ENCODE results near the gene GPS1.

Gene GPS1

DNA sequence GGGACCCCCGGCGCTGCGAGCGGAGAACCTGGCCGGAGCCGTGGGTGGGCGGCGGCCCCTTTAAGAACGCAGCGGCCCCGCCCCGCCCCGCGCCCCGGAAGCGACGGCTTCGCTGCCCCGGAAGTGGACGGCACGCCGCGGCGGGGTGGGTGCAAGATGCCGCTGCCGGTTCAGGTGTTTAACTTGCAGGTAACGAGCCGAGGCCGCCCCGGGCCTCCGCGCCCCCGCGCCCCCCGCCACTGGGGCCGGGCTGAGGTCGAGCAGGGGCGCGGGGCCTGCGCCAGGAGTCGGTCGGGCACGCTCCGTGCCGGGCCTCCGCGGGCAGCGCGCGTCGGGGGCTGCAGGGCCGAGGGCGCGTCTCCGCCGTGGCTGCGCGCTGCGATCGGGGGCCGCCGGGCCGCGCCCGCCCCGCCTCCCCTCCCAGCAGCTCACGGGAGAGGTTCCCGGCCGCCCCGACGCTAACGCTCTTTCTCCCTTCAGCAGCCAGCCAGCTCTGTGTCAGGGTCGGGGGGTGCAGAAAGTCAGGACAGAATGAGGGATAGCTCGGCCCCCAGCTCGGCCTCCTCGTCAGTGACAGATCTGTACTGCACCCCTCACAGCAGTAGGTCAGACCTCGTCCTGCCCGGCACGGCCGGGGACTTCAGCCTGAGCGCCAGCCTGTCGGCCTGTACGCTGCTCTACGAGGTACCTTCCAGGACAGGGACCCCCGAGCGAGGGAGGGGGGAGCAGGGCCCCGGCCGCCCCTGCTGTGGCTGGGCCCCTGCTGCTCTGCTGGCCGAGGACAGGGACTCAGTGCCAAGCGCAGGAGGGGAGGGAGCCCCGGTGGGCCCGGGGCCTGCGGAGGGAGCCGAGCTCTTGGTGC, at the start of gene GPS1, which contains the start of gene RFNG:
GPS1 (plus strand) TSS at position 123 of the 862 bp plus-strand sequence; CDS start at position 157, 34 bp downstream.
RFNG (minus strand) TSS at position 36 of the 862 bp plus-strand sequence. CDS start 45 bp downstream, outside the sequence.
- TF ChIP-seq OSR1 (CRISPR knock-in tag; IDR thresholded peaks at IDR 0.05) (no peak), ZFP3 (CRISPR knock-in tag; IDR thresholded peaks at IDR 0.05) (no peak), SNAI2 (CRISPR knock-in tag; IDR thresholded peaks at IDR 0.05) (no peak)
- TF ChIP-seq, protein P1, sequence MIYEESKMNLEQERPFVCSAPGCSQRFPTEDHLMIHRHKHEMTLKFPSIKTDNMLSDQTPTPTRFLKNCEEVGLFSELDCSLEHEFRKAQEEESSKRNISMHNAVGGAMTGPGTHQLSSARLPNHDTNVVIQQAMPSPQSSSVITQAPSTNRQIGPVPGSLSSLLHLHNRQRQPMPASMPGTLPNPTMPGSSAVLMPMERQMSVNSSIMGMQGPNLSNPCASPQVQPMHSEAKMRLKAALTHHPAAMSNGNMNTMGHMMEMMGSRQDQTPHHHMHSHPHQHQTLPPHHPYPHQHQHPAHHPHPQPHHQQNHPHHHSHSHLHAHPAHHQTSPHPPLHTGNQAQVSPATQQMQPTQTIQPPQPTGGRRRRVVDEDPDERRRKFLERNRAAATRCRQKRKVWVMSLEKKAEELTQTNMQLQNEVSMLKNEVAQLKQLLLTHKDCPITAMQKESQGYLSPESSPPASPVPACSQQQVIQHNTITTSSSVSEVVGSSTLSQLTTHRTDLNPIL (CRISPR knock-in tag; IDR thresholded peaks at IDR 0.05; ENCODE audit: low read depth), result no peak
- ATAC-seq, result peak; percentile 65

DNA sequence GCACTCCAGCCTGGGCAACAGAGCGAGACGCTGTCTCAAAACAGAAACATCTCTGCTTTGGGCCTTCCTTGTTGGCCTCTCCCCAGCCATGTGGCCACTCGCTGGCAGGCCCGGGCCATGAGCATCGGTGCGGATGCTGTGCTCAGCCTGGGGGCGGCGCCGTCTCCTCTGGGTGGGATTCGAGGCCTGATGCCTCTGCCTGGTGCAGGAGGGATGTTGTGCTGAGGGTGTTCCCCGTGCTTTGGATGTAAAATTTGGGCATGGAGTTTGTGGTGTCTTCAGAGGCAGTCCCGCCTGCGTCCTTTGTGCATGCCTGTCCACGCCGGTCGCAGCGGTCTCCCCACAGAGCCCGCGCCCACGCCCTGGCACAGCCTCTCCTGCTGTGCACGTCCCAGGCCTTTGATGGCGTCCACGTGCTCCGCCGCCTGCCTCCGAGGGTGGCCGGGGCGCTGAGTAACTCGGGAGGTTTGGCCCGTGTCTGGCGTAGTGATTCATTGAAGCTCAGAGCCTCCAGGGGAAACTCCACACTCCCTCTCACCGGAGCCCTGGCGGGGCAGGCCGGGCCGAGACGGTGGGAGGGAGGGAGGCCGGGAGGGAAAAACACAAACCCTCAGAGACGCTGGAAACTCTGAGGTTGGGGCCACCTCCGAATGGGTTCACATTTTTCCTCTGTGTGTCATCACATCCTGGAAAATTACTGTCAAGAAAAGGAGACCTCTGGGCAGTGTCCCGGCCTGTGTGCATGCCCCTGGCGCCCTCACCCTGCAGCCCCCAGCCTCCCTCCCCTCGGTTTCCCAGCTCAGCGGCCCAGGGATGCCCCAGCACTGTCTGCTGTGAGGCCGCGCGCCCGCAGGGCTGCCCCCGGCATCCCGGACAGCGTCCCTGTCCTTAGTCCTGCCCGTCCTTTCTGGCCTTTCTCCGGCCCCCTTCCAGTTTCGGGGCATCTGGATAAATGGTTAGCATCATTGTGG, 48.0 kb upstream of the GPS1 start:
- peak; percentile 87 for ATAC-seq
- TF ChIP-seq ZNF8 (CRISPR knock-in tag; IDR thresholded peaks at IDR 0.05) (no peak), ZFP3 (CRISPR knock-in tag; IDR thresholded peaks at IDR 0.05) (peak; percentile 8; the same call in 1 of the 2 replicates), ISL1 (CRISPR knock-in tag; IDR thresholded peaks at IDR 0.05) (no peak; the same call in 1 of the 2 replicates), BACH2 (CRISPR knock-in tag; IDR thresholded peaks at IDR 0.05; ENCODE audit: borderline replicate concordance) (no peak), GLIS3 (CRISPR knock-in tag; IDR thresholded peaks at IDR 0.05) (no peak), TCF4 (CRISPR knock-in tag; IDR thresholded peaks at IDR 0.05; ENCODE audit: borderline replicate concordance) (no peak), PPARA (CRISPR knock-in tag; IDR thresholded peaks at IDR 0.05; ENCODE audit: borderline replicate concordance) (no peak), CSDC2 (CRISPR knock-in tag; IDR thresholded peaks at IDR 0.05) (peak; percentile 79), ZNF565 (CRISPR knock-in tag; conservative IDR thresholded peaks at IDR 0.05; ENCODE audit: low read depth) (no peak), SNAI2 (CRISPR knock-in tag; IDR thresholded peaks at IDR 0.05) (peak; percentile 82; the same call in 1 of the 2 replicates), ESRRG (CRISPR knock-in tag; IDR thresholded peaks at IDR 0.05) (no peak), ZFP30 (CRISPR knock-in tag; IDR thresholded peaks at IDR 0.05) (no peak), ARNTL (CRISPR knock-in tag; IDR thresholded peaks at IDR 0.05; ENCODE audit: borderline replicate concordance, low read depth) (no peak), TOX (CRISPR knock-in tag; IDR thresholded peaks at IDR 0.05; ENCODE audit: borderline replicate concordance) (no peak)
- TF ChIP-seq, protein P1 (CRISPR knock-in tag; IDR thresholded peaks at IDR 0.05; ENCODE audit: low read depth), result no peak
- TF ChIP-seq, protein P2, sequence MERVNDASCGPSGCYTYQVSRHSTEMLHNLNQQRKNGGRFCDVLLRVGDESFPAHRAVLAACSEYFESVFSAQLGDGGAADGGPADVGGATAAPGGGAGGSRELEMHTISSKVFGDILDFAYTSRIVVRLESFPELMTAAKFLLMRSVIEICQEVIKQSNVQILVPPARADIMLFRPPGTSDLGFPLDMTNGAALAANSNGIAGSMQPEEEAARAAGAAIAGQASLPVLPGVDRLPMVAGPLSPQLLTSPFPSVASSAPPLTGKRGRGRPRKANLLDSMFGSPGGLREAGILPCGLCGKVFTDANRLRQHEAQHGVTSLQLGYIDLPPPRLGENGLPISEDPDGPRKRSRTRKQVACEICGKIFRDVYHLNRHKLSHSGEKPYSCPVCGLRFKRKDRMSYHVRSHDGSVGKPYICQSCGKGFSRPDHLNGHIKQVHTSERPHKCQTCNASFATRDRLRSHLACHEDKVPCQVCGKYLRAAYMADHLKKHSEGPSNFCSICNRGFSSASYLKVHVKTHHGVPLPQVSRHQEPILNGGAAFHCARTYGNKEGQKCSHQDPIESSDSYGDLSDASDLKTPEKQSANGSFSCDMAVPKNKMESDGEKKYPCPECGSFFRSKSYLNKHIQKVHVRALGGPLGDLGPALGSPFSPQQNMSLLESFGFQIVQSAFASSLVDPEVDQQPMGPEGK (CRISPR knock-in tag; IDR thresholded peaks at IDR 0.05; ENCODE audit: borderline replicate concordance), result peak; percentile 81; the same call in 1 of the 2 replicates
- TF ChIP-seq, protein P3, sequence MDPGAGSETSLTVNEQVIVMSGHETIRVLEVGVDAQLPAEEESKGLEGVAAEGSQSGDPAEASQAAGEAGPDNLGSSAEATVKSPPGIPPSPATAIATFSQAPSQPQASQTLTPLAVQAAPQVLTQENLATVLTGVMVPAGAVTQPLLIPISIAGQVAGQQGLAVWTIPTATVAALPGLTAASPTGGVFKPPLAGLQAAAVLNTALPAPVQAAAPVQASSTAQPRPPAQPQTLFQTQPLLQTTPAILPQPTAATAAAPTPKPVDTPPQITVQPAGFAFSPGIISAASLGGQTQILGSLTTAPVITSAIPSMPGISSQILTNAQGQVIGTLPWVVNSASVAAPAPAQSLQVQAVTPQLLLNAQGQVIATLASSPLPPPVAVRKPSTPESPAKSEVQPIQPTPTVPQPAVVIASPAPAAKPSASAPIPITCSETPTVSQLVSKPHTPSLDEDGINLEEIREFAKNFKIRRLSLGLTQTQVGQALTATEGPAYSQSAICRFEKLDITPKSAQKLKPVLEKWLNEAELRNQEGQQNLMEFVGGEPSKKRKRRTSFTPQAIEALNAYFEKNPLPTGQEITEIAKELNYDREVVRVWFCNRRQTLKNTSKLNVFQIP (CRISPR knock-in tag; IDR thresholded peaks at IDR 0.05; ENCODE audit: borderline replicate concordance, low read depth), result no peak
- TF ChIP-seq, protein P4, sequence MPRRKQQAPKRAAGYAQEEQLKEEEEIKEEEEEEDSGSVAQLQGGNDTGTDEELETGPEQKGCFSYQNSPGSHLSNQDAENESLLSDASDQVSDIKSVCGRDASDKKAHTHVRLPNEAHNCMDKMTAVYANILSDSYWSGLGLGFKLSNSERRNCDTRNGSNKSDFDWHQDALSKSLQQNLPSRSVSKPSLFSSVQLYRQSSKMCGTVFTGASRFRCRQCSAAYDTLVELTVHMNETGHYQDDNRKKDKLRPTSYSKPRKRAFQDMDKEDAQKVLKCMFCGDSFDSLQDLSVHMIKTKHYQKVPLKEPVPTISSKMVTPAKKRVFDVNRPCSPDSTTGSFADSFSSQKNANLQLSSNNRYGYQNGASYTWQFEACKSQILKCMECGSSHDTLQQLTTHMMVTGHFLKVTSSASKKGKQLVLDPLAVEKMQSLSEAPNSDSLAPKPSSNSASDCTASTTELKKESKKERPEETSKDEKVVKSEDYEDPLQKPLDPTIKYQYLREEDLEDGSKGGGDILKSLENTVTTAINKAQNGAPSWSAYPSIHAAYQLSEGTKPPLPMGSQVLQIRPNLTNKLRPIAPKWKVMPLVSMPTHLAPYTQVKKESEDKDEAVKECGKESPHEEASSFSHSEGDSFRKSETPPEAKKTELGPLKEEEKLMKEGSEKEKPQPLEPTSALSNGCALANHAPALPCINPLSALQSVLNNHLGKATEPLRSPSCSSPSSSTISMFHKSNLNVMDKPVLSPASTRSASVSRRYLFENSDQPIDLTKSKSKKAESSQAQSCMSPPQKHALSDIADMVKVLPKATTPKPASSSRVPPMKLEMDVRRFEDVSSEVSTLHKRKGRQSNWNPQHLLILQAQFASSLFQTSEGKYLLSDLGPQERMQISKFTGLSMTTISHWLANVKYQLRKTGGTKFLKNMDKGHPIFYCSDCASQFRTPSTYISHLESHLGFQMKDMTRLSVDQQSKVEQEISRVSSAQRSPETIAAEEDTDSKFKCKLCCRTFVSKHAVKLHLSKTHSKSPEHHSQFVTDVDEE (CRISPR knock-in tag; IDR thresholded peaks at IDR 0.05), result no peak
